Putamen (tissue), 1 donor: Measurements from ENCODE around the gene AP1B1.
"Not testable (repeated sequence)": the region's sequence is repeated elsewhere in the genome, so short reads cannot be mapped to it uniquely, and the experiment has no call there.

Source experiments
- DNase-seq: peaks from one replicate; pipeline ENCODE4 v3.0.0-alpha.2; 2016; ENCODE audit warnings: low spot score

Gene AP1B1

GRCh38 chr22:29387921-29388758 is at the start of gene AP1B1:
AP1B1 (minus strand) TSS chr22:29388570; CDS start chr22:29367243, 21,327 bp downstream.
- peak; percentile 93 for DNase-seq

DNA sequence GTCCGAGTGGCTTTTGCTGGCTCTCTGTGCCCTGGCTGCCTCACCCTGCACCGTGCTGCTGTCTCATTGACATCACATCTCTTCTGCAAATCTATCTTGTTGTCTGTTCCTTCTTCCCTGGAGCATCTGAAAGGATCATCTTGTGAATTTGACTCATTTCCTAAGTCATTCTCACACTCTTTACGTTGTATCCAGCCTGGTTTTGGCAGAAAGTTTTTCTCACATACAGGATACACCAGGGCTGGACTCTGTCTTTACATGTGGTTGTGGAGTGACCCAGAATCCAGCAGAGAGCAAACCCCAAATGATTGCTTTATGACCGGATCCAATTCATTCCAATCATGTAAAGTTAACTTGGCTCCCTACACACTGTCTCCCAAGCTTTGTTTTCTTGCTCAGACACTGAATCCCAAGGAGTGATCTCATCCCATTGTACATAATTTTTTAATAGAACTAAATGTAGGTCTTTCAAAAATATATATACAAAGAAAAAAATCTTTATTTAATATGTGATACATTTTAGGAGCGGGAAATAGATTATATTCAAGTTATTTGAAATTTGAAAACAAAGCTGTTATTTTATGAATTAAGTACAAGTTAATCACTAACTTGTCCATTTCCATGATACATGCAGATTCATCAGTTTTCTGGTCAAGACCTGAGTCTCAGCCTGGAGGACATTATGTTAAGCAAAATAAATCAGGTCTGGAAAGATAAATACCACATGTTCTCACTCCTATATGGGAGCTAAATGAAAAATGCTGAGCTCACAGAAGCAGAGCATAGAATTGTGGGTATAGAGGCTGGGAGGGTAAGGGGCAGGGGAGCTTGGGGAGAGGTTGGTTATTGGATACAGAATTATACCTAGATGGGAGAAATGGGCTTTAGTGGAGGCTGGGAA is 47.1 kb upstream of the AP1B1 start:
- no peak for DNase-seq

DNA sequence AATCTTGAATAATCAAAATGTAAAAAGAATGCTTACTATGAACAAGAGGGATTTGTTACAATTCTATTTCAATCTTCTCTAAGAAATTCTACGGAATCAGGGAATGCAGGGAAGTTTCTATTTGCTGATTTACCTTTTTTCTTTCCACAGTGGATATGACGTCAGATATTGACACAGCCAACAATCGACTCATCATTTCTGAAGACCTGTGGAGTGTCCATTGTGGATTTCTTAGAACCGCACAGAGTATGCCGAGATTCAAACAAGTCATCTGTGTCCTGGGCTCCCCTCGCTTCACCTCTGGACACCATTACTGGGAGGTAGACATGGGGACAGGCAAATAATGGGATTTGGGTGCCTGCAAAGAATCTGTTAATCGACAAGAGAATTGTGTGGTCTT is 45.9 kb upstream of the AP1B1 start:
- no peak for DNase-seq

- DNase-seq, result no peak
Measured at GRCh38 chr22:29433856-29434255, 45.5 kb upstream of the AP1B1 start.

DNA sequence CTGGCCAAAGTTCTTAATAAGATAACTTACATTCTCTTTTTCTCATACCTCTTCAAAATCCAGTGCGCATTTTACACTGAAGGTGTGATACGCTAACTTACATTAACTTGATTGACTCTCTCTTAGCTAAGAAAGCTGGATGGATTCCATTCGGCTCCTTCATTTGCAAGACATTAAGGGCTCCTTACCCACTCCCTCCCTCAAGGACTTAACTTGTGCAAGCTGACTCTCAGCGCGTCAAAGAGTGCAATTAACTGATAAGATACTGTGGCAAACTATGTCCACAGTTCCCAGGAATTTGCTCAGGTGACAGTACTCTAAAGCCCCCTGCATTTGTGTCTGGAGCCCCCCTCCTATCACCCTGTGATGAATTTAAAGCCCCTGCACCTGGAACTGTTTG is 43.6 kb upstream of the AP1B1 start:
- DNase-seq, result no peak

- DNase-seq, result no peak
Measured at GRCh38 chr22:29427176-29427760, 38.9 kb upstream of the AP1B1 start.

DNA sequence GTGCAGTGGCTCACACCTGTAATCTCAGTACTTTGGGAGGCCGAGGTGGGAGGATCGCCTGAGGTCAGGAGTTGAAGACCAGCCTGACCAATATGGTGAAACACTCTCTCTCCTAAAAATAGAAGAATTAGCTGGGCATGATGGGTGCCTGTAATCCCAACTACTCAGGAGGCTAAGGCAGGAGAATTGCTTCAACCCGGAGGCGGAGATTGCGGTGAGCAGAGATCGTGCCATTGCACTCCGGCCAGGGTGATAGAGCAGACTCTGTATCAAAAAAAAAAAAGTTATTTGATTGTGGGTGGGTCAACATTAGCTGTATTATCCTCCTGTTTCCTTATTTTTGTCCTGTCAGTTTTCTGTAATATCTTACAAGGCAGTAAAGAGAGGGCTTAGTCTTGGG is 38.1 kb upstream of the AP1B1 start:
- DNase-seq, result no peak

DNA sequence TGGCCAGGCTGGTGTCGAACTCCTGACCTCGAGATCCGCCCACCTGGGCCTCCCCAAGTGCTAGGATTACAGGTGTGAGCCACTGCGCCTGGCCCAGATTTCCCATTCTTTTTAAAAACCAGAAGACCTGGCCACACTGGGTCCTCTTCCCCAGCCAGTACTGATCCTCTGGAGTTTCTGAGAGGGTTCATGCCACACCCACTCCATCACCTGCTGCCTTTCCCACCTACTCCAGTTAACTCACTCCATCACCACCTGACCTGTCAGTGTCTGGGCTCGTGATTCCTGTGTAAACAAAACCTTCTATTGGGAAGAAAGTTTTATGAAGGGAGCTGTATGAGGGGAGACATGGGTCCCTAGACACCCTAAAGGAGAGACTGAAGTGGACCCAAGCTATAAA is 30.3 kb upstream of the AP1B1 start:
- not testable (repeated sequence) for DNase-seq

- not testable (repeated sequence) for DNase-seq
Measured at GRCh38 chr22:29414951-29415591, 26.7 kb upstream of the AP1B1 start.

GRCh38 chr22:29412772-29413171 is 24.4 kb upstream of the AP1B1 start:
- DNase-seq, result not testable (repeated sequence)

DNA sequence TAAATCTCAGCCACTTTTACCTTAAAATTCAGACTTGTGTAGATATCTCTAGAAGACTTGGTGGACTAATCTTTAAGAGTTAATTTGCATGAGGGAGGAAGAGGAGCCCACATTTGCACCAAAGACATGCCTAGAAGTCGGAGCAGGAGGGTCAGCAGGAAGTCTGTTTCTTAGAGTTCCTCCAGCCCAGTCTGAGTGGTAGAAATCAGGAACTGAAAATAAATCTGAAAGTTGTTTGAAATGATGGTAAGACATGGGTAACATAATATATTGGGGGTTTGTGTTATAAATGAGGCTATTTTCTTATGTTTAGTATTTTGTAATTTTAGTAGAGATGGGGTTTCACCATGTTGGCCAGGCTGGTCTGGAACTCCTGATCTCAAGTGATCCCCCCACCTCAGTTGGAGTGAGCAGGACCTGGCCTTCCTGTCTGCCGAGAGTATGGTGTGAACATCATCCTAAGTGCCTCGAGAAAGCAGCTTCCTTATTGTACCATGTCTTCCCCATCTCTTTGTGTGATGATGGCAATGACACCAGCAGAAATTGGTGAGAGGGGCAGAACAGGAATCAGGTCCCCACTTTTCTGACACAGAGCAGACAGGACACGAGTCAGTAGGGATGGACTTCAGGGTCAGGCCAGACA is 23.3 kb upstream of the AP1B1 start:
- not testable (repeated sequence) for DNase-seq

DNA sequence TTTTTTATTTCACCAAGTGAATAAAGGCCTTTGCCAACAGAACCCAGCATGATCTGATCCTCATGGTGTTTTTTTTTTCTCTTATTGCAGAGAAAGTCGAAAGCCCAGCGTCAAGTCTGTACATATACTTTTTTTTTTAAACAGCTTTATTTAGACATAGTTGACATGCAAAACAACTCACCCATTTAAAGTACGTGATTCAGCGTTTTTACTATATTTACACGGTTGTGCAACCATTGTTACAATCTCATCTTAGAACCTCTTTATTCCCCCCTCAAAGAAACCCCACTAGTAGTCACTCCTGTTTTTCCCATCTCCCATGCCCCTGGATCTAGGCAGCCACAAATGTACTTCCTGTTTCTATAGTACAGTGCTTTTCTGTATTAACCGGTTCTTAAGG is 20.6 kb upstream of the AP1B1 start:
- no peak for DNase-seq

DNA sequence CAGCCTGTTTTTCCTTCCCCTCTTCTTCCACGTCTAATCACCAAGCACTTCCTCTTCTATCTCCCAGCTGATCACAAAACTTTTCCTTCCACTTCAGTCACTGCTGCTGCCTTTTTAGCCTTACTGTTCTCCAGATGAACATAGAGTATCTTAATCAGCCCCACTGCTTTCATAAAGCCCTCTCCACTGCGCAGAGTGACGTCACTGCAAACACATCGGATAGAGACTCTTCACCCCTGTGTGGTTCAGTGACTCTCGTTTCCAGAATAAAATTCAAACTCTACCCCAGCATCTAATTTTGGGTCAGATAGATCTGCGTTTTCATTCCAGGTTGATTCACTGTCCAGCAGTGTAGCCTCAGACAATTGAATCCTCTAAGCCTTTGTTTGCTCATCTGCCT is 13.2 kb upstream of the AP1B1 start:
- DNase-seq, result not testable (repeated sequence)

DNA sequence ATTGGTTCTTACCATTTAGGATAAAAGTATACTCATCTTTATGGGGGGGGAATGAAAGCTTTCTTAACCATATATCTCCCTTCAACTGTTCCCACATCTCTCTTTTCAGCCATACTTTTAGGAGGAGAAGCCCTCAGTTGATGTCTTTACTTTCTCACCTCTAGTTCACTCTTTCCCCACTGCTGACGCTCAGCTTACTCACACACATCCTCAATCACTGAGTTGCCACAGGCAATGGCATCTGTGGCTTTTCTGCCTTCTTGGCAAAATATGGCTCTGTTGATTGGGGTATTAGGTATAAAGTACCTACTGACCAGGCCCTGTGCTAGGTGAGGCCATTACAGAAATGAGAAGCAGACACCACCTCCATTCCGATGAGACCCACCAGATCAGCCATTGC is 12.2 kb upstream of the AP1B1 start:
- no peak for DNase-seq

DNA sequence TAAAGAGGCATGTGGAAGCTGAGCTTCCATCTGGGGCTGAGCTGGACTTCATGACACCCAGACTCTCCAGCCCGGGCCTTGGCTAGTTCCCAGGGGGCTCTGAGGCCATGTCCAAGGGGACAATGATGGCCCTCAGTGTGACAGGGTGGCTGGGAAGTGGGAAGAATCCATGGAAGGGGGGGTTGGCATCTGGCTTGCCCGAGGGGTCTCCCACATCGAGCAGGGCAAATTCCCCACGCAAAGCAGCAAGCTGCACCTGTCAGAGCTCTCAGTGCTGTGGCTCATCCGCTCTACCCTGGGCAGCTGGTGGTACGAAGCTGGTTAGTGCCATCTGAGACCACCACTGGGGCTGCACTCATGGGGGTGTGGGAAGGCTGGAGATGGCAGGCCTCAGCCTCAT is 9.4 kb upstream of the AP1B1 start:
- no peak for DNase-seq

GRCh38 chr22:29396126-29396525 is 7.8 kb upstream of the AP1B1 start:
- no peak for DNase-seq

- DNase-seq, result peak; percentile 59
Measured at GRCh38 chr22:29394931-29395581, 6.7 kb upstream of the AP1B1 start.

DNA sequence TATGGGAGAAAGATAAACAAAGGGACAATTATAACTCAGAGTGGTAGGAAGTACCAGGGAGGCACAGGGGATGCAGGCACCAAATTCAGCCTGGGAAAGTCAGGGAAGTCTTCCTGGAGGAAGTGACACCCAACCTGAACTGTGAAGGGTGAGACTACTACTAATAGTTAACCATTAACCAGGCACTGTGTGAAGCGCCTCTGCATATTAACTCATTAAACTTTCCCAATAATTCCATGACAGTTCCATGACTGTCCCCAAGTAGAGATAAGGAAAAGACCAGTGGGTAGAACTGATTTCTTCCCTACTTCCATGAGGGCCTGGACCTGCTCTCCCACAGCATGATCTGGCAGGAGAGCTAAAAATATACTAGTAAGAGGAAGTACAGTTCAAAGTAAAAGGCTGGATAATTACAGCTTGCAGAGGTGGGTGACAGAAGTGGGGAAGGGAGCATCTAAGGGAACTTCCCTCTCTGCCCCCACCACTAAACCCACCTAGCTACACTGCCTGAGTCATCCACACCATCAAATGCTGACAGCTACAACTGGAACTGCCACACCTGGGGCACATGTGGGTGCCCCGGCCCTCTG is 4.7 kb upstream of the AP1B1 start:
- DNase-seq, result peak; percentile 47

DNA sequence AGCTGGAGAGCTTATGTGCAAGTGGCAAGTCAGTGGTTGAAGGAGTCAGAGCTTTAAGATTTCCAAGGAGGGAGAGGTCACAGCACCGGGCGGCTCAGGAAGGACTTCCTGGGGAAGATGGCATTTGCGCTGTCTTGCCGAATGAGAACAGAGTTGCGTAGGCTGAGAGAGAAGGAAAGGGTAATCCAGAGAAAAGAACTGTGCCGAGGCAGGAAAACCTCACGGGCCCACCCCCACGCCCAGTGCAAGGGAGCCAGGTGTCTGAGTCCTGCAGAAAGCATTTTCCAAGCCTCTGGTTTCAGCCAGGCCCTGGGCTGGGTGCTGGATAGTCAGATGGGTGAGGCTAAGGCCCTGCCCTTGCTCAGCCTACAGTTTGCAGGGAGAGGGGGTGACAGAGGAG is 3.2 kb upstream of the AP1B1 start:
- DNase-seq, result no peak

DNA sequence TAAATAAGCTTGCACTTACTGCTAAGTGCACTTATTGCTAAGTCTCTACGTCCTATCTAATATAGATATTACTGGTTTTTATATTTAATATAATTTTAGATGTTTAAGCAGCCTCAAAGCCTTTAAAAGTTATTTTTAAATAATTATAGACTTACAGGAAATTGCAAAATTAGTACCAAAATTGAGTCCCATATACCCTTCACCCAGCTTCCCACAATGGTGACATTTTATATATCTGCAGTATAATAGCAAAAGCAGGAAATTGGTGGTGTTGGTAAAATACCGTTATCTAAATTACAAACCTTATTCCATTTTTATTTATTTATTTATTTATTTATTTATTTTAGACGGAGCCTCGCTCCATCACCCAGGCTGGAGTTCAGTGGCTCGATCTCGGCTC is 1.9 kb upstream of the AP1B1 start:
- no peak for DNase-seq

DNA sequence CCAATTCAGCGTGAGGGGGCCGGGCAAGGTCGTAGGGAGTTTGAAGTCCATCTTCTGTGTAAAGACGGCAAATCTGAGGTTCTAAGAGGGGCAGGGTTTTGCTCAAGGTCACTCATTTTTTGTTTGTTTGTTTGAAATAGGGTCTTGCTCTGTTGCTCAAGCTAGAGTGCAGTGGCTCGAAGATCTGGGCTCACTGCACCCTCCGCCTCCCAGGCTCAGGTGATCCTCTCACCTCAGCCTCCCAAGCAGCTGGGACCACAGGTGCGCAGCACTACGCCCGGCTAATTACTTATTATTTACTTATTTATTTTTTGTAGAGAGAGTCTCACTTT is 355 bp upstream of the AP1B1 start:
- DNase-seq, result no peak
